Spinal cord (tissue), 10 donors: ENCODE data around the gene TRIM17. TPM values are rescaled to one million over a fixed set of nuclear protein-coding genes. Genes with fewer than 3 reads are reported as not detected.

Source experiments
- DNase-seq, 6 donors: peaks; one replicate each; pipeline versions ENCODE4 v3.0.0 to v3.0.0-alpha.2; 2013 to 2015; ENCODE audit warnings: low spot score in 6 of 6, low read depth in 4 of 6
- H3K27ac ChIP-seq: one replicate; pipeline ENCODE4 v1.5.1; 2013; ENCODE audit warnings: low read depth, low read length, control low read depth
- H3K27me3 ChIP-seq: one replicate; pipeline ENCODE4 v1.6.1; 2013; ENCODE audit warnings: low read length; ENCODE audit not compliant: control insufficient read depth, insufficient read depth
- H3K36me3 ChIP-seq: one replicate; pipeline ENCODE4 v1.6.1; 2013; ENCODE audit warnings: low read length; ENCODE audit not compliant: control insufficient read depth, insufficient read depth
- H3K4me1 ChIP-seq: one replicate; pipeline ENCODE4 v1.6.1; 2013; ENCODE audit warnings: low read length; ENCODE audit not compliant: control insufficient read depth, insufficient read depth
- H3K4me3 ChIP-seq: one replicate; pipeline ENCODE4 v1.5.1; 2013; ENCODE audit warnings: low read depth, low read length, control low read depth
- H3K9me3 ChIP-seq: one replicate; pipeline ENCODE4 v1.6.1; 2013; ENCODE audit warnings: low read length; ENCODE audit not compliant: control insufficient read depth, insufficient read depth
- WGBS: methylation state at CpG from one replicate; pipeline ENCODE4 v1.1.5; 2013; ENCODE audit warnings: missing lambda C conversion rate; ENCODE audit not compliant: insufficient coverage; 5-methylcytosine and 5-hydroxymethylcytosine counted together
- polyA plus RNA-seq, 2 donors: library from polyadenylated mRNA; unstranded; fragments of 120-200 nt; gene quantifications; one replicate each; pipeline ENCODE4 v1.2.1, GENCODE V29; 2013; ENCODE audit not compliant: insufficient read length in 2 of 2
- total RNA-seq, 2 donors: library from RNA; depleted of rRNA in 1 of 2; stranded (reverse); fragments of 120-200 nt in 1 of 2; fragments of >200 nt in 1 of 2; gene quantifications; one replicate each; pipeline versions ENCODE4 v1.2.3 to v1.2.4, GENCODE V29; 2013 to 2014
- donor health status: healthy.

Gene TRIM17
- total and polyA plus RNA-seq, 4 donors: 2.2 to 6.1 (median 4.4) TPM

- DNase-seq: no peak
- no peaks in the 10 kb centered on the region for H3K27me3 ChIP-seq
- WGBS: 81% methylated on average over 7 of the region's 10 CpGs
- H3K9me3 ChIP-seq: no peaks in the 10 kb centered on the region
- no peak overlapping the region for H3K27ac ChIP-seq
- H3K36me3 ChIP-seq: peaks cover 42% of the 10 kb centered on the region
- no peak overlapping the region for H3K4me3 ChIP-seq
- H3K4me1 ChIP-seq: no peaks in the 10 kb centered on the region
Observed at GRCh38 chr1:228390649-228391048, 26.0 kb downstream of the TRIM17 start.

DNA sequence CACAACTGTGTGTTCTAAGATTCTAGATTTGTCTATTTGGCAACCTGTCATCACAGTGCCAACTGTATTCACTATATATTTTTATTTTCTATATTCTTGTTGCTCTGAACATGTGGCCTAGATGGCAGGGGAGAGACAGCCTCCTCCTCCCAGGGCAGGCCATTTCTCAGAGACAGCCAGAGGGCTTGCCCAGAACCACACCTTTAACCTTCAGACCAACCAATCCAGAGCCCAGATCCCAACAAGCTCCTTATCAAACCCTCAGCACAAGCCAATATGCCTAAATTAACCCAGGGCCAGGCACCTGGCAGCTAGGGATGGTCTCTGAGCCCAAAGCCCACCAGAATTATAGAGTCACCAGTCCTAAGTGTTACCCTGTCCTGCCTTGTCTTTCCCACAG lies 29.3 kb downstream of the TRIM17 start:
- H3K36me3 ChIP-seq: peaks cover 11% of the 10 kb centered on the region
- H3K27ac ChIP-seq: no peak overlapping the region
- H3K27me3 ChIP-seq: no peaks in the 10 kb centered on the region
- DNase-seq: no peak
- H3K9me3 ChIP-seq: no peaks in the 10 kb centered on the region
- H3K4me1 ChIP-seq: no peaks in the 10 kb centered on the region
- H3K4me3 ChIP-seq: no peak overlapping the region

- Histone ChIP-seq H3K4me1 (no peaks in the 10 kb centered on the region), H3K27me3 (no peaks in the 10 kb centered on the region), H3K4me3 (no peak overlapping the region), H3K36me3 (no peaks in the 10 kb centered on the region), H3K9me3 (no peaks in the 10 kb centered on the region), H3K27ac (no peak overlapping the region)
- no peak for DNase-seq
Observed at GRCh38 chr1:228385232-228385631, 31.4 kb downstream of the TRIM17 start.

DNA sequence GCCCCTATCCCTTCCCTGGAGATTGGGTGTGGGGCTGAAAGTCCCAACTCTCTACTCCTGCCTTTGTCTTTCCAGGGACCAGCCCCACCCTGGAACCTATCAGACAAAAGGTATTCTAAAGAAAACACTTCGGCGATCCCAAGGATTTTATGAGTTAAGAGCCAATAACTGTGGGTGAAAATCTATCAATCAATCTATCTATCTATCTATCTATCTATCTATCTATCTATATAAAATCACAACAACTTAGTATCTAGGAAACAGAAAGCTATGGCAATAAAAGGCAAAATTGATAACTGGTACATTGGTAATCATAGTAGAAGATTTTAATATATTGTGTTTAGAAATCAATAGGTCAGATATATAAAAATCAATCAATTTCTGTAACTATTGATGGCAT lies 32.9 kb downstream of the TRIM17 start:
- peaks cover 4% of the 10 kb centered on the region for H3K27me3 ChIP-seq
- no peaks in the 10 kb centered on the region for H3K36me3 ChIP-seq
- H3K4me1 ChIP-seq: peaks cover 7% of the 10 kb centered on the region
- no peaks in the 10 kb centered on the region for H3K9me3 ChIP-seq
- WGBS: no CpG with 5 or more reads among the region's 2 CpGs
- DNase-seq: no peak
- no peak overlapping the region for H3K27ac ChIP-seq
- H3K4me3 ChIP-seq: no peak overlapping the region

- Histone ChIP-seq H3K9me3 (no peaks in the 10 kb centered on the region), H3K4me3 (no peak overlapping the region), H3K4me1 (peaks cover 23% of the 10 kb centered on the region), H3K27ac (no peak overlapping the region), H3K36me3 (peaks cover 10% of the 10 kb centered on the region), H3K27me3 (peaks cover 5% of the 10 kb centered on the region)
- DNase-seq: no peak
- WGBS: no CpG with 5 or more reads among the region's 2 CpGs
Observed at GRCh38 chr1:228381356-228381755, 35.3 kb downstream of the TRIM17 start.

- H3K27ac ChIP-seq: no peak overlapping the region
- H3K9me3 ChIP-seq: no peaks in the 10 kb centered on the region
- WGBS: 63% methylated on average over 4 of the region's 8 CpGs
- H3K4me1 ChIP-seq: peaks cover 23% of the 10 kb centered on the region
- no peak for DNase-seq
- H3K36me3 ChIP-seq: peaks cover 24% of the 10 kb centered on the region
- no peak overlapping the region for H3K4me3 ChIP-seq
- H3K27me3 ChIP-seq: peaks cover 5% of the 10 kb centered on the region
Observed at GRCh38 chr1:228379666-228380065, 37.0 kb downstream of the TRIM17 start.

GRCh38 chr1:228378873-228379460 lies 37.7 kb downstream of the TRIM17 start:
- Histone ChIP-seq H3K9me3 (no peaks in the 10 kb centered on the region), H3K27ac (no peak overlapping the region), H3K27me3 (peaks cover 5% of the 10 kb centered on the region), H3K4me3 (peak overlapping the region; percentile 60), H3K4me1 (peaks cover 23% of the 10 kb centered on the region), H3K36me3 (peaks cover 31% of the 10 kb centered on the region)
- WGBS: 3% methylated on average over 45 of the region's 48 CpGs
- DNase-seq: no peak

GRCh38 chr1:228378090-228378872 lies 38.4 kb downstream of the TRIM17 start:
- Histone ChIP-seq H3K4me3 (peak overlapping the region; percentile 60), H3K27me3 (peaks cover 5% of the 10 kb centered on the region), H3K4me1 (peaks cover 23% of the 10 kb centered on the region), H3K27ac (peak overlapping the region; percentile 15), H3K9me3 (no peaks in the 10 kb centered on the region), H3K36me3 (peaks cover 36% of the 10 kb centered on the region)
- peak; percentile 35 to 90 (median 46) for DNase-seq
- 2% methylated on average over 55 of the region's 73 CpGs for WGBS

DNA sequence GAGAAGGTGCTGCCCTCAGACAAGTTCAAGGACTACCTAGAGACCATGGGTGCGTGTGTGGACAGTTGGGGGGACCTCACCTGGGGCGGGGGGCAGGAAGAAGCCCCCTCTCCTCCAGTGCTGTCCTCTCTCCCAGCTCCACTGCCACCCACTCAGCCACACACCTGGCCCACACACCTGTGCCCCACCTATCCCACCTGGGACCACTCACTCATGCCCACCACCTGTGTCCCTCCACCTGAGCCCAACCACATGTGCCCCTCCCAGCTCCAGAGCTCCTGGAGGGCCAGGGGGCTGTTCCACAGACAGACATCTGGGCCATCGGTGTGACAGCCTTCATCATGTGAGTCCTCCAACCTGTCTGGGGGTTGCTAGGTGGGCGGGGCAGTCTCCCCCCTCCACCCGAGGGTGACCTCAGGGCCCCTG lies 39.0 kb downstream of the TRIM17 start:
- 60% methylated on average over 5 of the region's 5 CpGs for WGBS
- DNase-seq: no peak
- H3K27me3 ChIP-seq: peaks cover 5% of the 10 kb centered on the region
- no peaks in the 10 kb centered on the region for H3K9me3 ChIP-seq
- peaks cover 23% of the 10 kb centered on the region for H3K4me1 ChIP-seq
- H3K36me3 ChIP-seq: peaks cover 40% of the 10 kb centered on the region
- H3K27ac ChIP-seq: peak overlapping the region; percentile 15
- H3K4me3 ChIP-seq: peak overlapping the region; percentile 38
